ENCODE results near the gene CBX1.
"Not testable (repeated sequence)": the region's sequence is repeated elsewhere in the genome, so short reads cannot be mapped to it uniquely, and the experiment has no call there.

CBX1 gene

DNA sequence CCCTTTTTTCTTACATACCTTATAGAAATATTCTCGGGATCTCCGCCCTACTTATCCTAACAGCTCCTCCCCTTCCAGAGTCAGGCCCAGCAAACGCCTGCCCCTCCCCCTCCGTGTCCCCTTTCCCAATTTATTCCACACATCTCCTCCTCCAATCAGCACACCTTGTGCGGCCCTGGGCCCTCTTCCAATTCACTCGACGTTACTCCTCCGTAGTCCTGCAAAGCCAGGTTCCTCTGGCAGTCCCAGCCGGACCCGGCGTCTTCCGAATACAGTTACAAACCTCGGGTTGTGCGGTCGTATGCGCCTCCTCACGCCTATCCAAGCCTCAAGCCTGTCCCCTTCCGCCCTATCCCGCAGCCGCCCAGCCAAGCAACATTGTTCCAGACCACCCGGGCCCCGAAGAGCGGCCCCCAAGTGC is 677 bp downstream of the CBX1 start:
- peaks cover 4% of the 10 kb centered on the region; the same call in 1 of the 2 replicates for H3K36me3 ChIP-seq (ENCODE audit: control insufficient read depth, insufficient read depth, low read length)
- peak overlapping the region; percentile 96 for H3K27ac ChIP-seq (ENCODE audit: low read depth, low read length)
- H3K27me3 ChIP-seq (ENCODE audit: control insufficient read depth, insufficient read depth, low read length) = no peaks in the 10 kb centered on the region
- no peaks in the 10 kb centered on the region for H3K9me3 ChIP-seq (ENCODE audit: control insufficient read depth, insufficient read depth, low read length)
- peak overlapping the region; percentile 89 for H3K4me3 ChIP-seq (ENCODE audit: low read depth, low read length)
- H3K9ac ChIP-seq (ENCODE audit: low read depth, low read length) = peak overlapping the region; percentile 80
- no peaks in the 10 kb centered on the region for H3K4me1 ChIP-seq (ENCODE audit: control insufficient read depth, insufficient read depth, low read length)

DNA sequence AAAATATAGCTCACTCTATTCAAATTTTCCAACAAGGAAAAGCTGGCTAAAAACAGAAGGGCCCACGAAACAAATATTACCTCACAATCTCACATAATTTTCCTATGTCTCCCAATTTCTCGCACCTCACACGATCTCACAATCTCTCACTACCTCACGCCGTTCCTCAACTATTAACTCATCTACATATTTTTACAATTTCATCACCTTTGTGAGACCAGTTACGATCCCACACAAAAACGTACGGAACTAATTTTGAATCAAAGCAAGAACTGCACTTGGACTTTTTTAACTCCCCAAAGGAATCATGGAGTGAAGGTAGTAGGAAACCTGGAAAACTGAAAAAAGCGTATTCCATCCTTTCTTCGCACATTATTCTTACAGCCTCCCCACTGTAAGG is 1.1 kb downstream of the CBX1 start:
- H3K9ac ChIP-seq (ENCODE audit: low read depth, low read length) = peak overlapping the region; percentile 80
- H3K9me3 ChIP-seq (ENCODE audit: control insufficient read depth, insufficient read depth, low read length) = no peaks in the 10 kb centered on the region
- peak overlapping the region; percentile 89 for H3K4me3 ChIP-seq (ENCODE audit: low read depth, low read length)
- H3K36me3 ChIP-seq (ENCODE audit: control insufficient read depth, insufficient read depth, low read length) = peaks cover 4% of the 10 kb centered on the region; the same call in 1 of the 2 replicates
- H3K27me3 ChIP-seq (ENCODE audit: control insufficient read depth, insufficient read depth, low read length) = no peaks in the 10 kb centered on the region
- no peaks in the 10 kb centered on the region for H3K4me1 ChIP-seq (ENCODE audit: control insufficient read depth, insufficient read depth, low read length)
- H3K27ac ChIP-seq (ENCODE audit: low read depth, low read length) = peak overlapping the region; percentile 96

DNA sequence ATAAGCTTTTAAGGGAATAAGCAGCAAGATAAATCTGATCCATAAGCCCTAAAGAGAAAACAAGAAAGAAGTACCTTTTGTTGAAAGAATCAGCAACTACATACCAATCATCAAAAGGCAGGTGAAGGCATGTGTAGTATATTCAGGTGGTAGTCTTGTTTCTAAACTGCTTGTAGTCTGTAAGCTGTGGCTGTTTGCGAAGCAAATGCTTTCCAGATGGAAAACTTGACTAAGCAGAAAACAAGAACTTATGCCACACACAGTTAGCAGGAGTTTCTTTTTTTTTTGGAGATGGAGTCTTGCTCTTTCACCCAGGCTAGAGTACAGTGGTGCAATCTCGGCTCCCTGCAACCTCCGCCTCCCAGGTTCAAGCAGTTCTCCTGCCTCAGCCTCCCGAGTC is 5.7 kb downstream of the CBX1 start:
- no peak overlapping the region for H3K27ac ChIP-seq (ENCODE audit: low read depth, low read length)
- peaks cover 15% of the 10 kb centered on the region for H3K36me3 ChIP-seq (ENCODE audit: control insufficient read depth, insufficient read depth, low read length)
- H3K4me3 ChIP-seq (ENCODE audit: low read depth, low read length) = no peak overlapping the region
- no peaks in the 10 kb centered on the region for H3K27me3 ChIP-seq (ENCODE audit: control insufficient read depth, insufficient read depth, low read length)
- H3K9me3 ChIP-seq (ENCODE audit: control insufficient read depth, insufficient read depth, low read length) = no peaks in the 10 kb centered on the region
- no peak overlapping the region for H3K9ac ChIP-seq (ENCODE audit: low read depth, low read length)
- no peaks in the 10 kb centered on the region for H3K4me1 ChIP-seq (ENCODE audit: control insufficient read depth, insufficient read depth, low read length)

DNA sequence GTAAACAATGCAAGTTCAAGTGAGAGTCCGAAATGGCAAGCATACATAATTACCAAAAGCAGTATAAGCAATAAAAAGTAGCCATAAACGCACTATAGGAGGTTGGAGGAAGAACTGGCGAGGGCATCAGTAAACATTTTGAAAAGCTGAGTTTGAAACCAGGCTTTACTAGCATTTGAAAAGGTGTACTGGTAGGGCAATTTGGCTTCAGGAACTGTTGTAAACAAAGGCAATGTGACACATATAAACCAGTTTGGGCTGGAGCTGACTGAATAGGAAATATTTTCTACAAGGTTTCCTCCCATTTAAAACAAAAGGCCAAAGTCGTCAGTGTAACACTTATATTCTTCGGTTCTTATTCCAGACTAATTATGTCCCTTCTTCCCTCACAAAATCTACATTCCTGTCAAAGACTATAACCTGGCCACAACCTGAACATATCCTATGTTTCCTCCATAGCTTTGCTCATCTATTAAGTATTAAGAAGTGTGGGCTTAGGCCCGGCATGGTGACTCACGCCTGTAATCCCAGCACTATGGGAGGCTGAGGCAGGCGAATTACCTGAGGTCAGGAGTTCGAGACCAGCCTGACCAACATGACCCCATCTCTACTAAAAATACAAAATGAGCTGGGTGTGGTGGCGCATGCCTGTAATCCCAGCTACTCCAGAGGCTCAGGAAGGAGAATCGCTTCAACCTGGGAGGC is 7.8 kb downstream of the CBX1 start:
- Histone ChIP-seq H3K9me3 (ENCODE audit: control insufficient read depth, insufficient read depth, low read length) (no peaks in the 10 kb centered on the region), H3K4me3 (ENCODE audit: low read depth, low read length) (no peak overlapping the region), H3K36me3 (ENCODE audit: control insufficient read depth, insufficient read depth, low read length) (peaks cover 15% of the 10 kb centered on the region), H3K9ac (ENCODE audit: low read depth, low read length) (no peak overlapping the region), H3K4me1 (ENCODE audit: control insufficient read depth, insufficient read depth, low read length) (no peaks in the 10 kb centered on the region), H3K27ac (ENCODE audit: low read depth, low read length) (no peak overlapping the region), H3K27me3 (ENCODE audit: control insufficient read depth, insufficient read depth, low read length) (no peaks in the 10 kb centered on the region)

DNA sequence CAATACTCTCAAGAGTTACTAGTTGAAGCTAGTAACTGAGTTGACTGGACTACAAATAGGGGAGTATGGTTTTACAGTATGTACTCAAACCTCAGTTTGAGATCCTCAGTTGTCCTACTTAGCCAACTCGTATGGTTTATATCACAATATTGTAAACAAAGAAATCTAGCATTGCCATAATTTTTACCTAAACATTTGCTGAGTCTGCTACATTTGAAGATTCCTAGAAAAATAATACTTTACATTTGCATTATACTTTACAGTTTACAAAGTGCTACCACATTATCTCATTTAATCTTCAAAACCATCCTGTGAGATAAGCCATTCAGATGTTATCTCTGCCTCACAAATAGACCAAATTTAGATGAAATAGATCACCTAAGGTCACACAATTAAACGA is 16.3 kb downstream of the CBX1 start:
- Histone ChIP-seq H3K9ac (ENCODE audit: low read depth, low read length) (no peak overlapping the region), H3K27me3 (ENCODE audit: control insufficient read depth, insufficient read depth, low read length) (no peaks in the 10 kb centered on the region), H3K36me3 (ENCODE audit: control insufficient read depth, insufficient read depth, low read length) (0 out of 2 replicates have a peak, but pooled peaks cover 3% of the 10 kb centered on the region), H3K4me1 (ENCODE audit: control insufficient read depth, insufficient read depth, low read length) (no peaks in the 10 kb centered on the region), H3K27ac (ENCODE audit: low read depth, low read length) (no peak overlapping the region), H3K4me3 (ENCODE audit: low read depth, low read length) (no peak overlapping the region), H3K9me3 (ENCODE audit: control insufficient read depth, insufficient read depth, low read length) (no peaks in the 10 kb centered on the region)

DNA sequence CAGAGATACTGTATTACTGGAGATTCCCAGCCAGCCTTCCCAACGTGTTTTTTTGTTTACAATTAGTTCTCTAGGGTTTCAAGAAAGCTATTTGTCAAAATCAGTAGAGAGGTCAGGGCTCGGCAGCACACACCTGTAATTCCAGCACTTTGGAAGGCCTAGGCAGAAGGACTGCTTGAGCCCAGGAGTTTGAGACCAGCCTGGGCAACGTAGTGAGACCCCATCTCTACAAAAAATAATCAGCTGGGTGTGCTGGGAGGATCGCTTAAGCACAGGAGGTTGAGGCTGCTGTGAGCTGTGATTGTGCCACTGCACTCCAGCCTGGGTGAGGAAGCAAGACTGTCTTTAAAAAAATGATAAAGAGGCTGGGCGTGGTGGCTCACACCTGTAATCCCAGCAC is 19.4 kb downstream of the CBX1 start:
- no peak overlapping the region for H3K4me3 ChIP-seq (ENCODE audit: low read depth, low read length)
- no peaks in the 10 kb centered on the region for H3K4me1 ChIP-seq (ENCODE audit: control insufficient read depth, insufficient read depth, low read length)
- H3K27ac ChIP-seq (ENCODE audit: low read depth, low read length) = no peak overlapping the region
- peaks cover 5% of the 10 kb centered on the region for H3K36me3 ChIP-seq (ENCODE audit: control insufficient read depth, insufficient read depth, low read length)
- no peak overlapping the region for H3K9ac ChIP-seq (ENCODE audit: low read depth, low read length)
- no peaks in the 10 kb centered on the region for H3K9me3 ChIP-seq (ENCODE audit: control insufficient read depth, insufficient read depth, low read length)
- H3K27me3 ChIP-seq (ENCODE audit: control insufficient read depth, insufficient read depth, low read length) = no peaks in the 10 kb centered on the region

DNA sequence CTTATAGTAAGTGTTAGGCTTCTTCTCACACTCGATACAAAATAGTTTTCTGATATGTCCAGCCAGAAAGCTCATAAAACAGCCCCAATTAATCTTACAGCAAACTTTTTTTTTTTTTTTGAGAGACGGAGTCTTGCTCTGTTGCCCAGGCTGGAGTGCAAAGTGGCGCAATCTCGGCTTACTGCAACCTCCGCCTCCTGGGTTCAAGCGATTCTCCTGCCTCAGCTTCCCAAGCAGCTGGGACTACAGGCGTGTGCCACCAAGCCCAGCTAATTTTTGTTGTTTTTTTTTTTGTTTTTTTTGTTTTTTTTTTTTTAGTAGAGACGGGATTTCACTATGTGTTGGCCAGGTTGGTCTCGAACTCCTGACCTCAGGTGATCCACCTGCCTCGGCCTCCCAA is 24.1 kb downstream of the CBX1 start:
- peaks cover 46% of the 10 kb centered on the region for H3K36me3 ChIP-seq (ENCODE audit: control insufficient read depth, insufficient read depth, low read length)
- H3K27me3 ChIP-seq (ENCODE audit: control insufficient read depth, insufficient read depth, low read length); H3K27ac ChIP-seq (ENCODE audit: low read depth, low read length); H3K4me1 ChIP-seq (ENCODE audit: control insufficient read depth, insufficient read depth, low read length); H3K9ac ChIP-seq (ENCODE audit: low read depth, low read length); H3K9me3 ChIP-seq (ENCODE audit: control insufficient read depth, insufficient read depth, low read length); H3K4me3 ChIP-seq (ENCODE audit: low read depth, low read length): not testable (repeated sequence)

DNA sequence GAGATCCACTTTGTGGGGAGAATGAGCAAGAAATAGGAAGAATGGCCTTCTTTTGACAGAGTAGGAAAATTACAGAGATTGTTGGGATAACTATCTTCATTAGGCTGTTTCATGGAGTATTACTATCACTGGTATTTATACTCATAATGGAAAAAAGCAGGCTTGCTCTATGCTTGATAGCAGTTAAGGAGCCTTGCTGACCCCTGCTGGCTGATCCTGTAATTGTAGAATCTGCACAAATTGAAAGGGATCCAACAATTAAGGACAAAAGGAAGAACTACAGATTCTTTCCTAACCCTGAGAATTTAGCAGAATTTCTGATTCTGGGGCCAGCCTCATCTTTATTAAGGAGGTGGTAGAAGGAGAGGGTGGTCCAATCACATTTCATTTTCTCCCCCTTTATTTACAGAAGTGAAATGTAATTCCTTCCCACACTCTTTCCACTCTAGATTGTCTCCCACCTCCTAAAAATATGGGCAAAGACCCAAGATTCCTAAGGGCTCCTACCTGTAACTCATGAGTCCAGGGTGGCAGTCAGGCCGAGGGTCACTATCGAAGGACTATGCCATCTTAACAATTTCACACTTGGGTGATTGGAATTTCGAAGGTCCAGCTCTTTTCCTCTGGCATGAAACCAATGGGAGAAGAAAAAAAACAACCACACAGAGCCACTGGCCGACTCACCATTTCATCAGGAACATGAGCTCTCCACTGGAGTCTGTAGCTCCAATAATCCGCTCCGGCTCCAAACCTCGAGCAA is 26.8 kb downstream of the CBX1 start:
- no peak overlapping the region for H3K4me3 ChIP-seq (ENCODE audit: low read depth, low read length)
- no peaks in the 10 kb centered on the region for H3K9me3 ChIP-seq (ENCODE audit: control insufficient read depth, insufficient read depth, low read length)
- no peaks in the 10 kb centered on the region for H3K4me1 ChIP-seq (ENCODE audit: control insufficient read depth, insufficient read depth, low read length)
- no peaks in the 10 kb centered on the region for H3K27me3 ChIP-seq (ENCODE audit: control insufficient read depth, insufficient read depth, low read length)
- no peak overlapping the region for H3K9ac ChIP-seq (ENCODE audit: low read depth, low read length)
- peak overlapping the region; percentile 8 for H3K27ac ChIP-seq (ENCODE audit: low read depth, low read length)
- H3K36me3 ChIP-seq (ENCODE audit: control insufficient read depth, insufficient read depth, low read length) = peaks cover 71% of the 10 kb centered on the region

DNA sequence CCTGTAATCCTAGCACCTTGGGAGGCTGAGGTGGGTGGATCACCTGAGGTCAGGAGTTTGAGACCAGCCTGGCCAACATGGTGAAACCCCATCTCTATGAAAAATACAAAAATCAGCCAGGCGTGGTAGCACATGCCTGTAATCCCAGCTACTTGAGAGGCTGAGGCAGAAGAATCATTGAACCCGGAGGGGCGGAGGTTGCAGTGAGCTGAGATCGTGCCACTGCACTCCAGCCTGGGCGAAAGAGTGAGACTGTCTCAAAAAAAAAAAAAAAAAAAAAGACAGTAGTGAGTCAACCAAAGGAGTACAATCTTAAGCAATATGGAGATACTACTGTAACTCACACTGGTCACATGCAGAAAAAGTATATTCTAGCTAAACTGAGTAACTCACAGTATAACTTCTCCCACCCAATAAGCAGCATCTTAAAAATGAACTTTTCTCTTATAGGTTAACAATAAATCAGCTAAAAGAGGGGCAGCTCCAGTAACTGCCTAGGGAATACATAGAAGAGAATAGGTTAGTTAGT is 27.6 kb downstream of the CBX1 start:
- H3K9me3 ChIP-seq (ENCODE audit: control insufficient read depth, insufficient read depth, low read length); H3K27ac ChIP-seq (ENCODE audit: low read depth, low read length); H3K4me3 ChIP-seq (ENCODE audit: low read depth, low read length); H3K27me3 ChIP-seq (ENCODE audit: control insufficient read depth, insufficient read depth, low read length); H3K4me1 ChIP-seq (ENCODE audit: control insufficient read depth, insufficient read depth, low read length); H3K9ac ChIP-seq (ENCODE audit: low read depth, low read length): not testable (repeated sequence)
- H3K36me3 ChIP-seq (ENCODE audit: control insufficient read depth, insufficient read depth, low read length) = peaks cover 76% of the 10 kb centered on the region

DNA sequence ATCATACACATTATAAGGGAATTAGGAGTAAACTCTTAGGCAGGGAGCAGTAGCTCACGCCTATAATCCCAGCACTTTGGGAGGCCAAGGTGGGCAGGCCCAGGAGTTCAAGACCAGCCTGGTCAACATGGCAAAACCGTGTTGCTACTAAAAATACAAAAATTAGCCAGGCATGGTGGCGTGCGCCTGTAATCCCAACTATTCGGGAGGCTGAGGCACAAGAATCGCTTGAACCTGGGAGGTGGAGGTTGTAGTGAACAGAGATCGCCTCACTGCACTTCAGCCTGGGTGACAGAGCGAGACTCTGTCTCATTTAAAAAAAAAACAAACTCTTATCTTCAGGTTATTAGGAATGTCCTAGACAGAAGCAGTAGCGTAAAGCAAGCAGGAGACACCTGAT is 28.5 kb downstream of the CBX1 start:
- not testable (repeated sequence) for H3K27me3 ChIP-seq (ENCODE audit: control insufficient read depth, insufficient read depth, low read length); H3K27ac ChIP-seq (ENCODE audit: low read depth, low read length); H3K9ac ChIP-seq (ENCODE audit: low read depth, low read length); H3K4me3 ChIP-seq (ENCODE audit: low read depth, low read length); H3K9me3 ChIP-seq (ENCODE audit: control insufficient read depth, insufficient read depth, low read length); H3K4me1 ChIP-seq (ENCODE audit: control insufficient read depth, insufficient read depth, low read length)
- H3K36me3 ChIP-seq (ENCODE audit: control insufficient read depth, insufficient read depth, low read length) = peaks cover 84% of the 10 kb centered on the region

DNA sequence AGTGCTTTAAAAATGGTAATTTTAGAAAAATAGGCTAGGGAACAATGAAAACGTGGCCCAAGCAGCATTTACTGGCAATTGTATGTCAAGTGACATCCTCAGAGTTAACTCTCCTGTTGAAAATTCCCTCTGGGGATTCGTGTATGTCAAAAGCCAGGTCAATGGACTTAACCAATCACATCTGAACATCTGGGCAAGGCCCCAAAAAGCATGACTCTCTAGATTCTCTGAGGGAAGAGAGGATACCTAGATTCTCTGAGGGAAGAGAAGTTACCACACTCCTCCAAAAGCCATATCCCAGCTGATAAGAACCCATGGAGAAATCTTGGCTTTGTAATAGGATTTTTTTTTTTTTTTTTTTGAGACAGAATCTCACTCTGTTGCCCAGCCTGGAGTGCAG is 29.6 kb downstream of the CBX1 start:
- Histone ChIP-seq H3K27me3 (ENCODE audit: control insufficient read depth, insufficient read depth, low read length) (no peaks in the 10 kb centered on the region), H3K4me1 (ENCODE audit: control insufficient read depth, insufficient read depth, low read length) (0 out of 2 replicates have a peak, but pooled peaks cover under 1% of the 10 kb centered on the region), H3K9me3 (ENCODE audit: control insufficient read depth, insufficient read depth, low read length) (no peaks in the 10 kb centered on the region), H3K27ac (ENCODE audit: low read depth, low read length) (no peak overlapping the region), H3K4me3 (ENCODE audit: low read depth, low read length) (no peak overlapping the region), H3K36me3 (ENCODE audit: control insufficient read depth, insufficient read depth, low read length) (peaks cover 90% of the 10 kb centered on the region), H3K9ac (ENCODE audit: low read depth, low read length) (no peak overlapping the region)
